ENCODE data around the gene AKR7A2.

GRCh38 chr1:19308509-19308907, 3.4 kb downstream of the AKR7A2 start:
- TF ChIP-seq CTCF (IDR thresholded peaks at IDR 0.05) (no peak), POLR2A (IDR thresholded peaks at IDR 0.05) (no peak)
